Activated naive CD4-positive, alpha-beta T cell treated with anti-CD3 and anti-CD28 coated beads for 36 hours (primary cell): ENCODE results near the gene PPP1CB. TPM values are rescaled to one million over a fixed set of nuclear protein-coding genes. Genes with fewer than 3 reads are reported as not detected.
"Not testable (repeated sequence)": the region's sequence is repeated elsewhere in the genome, so short reads cannot be mapped to it uniquely, and the experiment has no call there.

Source experiments
- CTCF ChIA-PET: fragments of 350-600 bp; sonication (Branson Sonifier 250); formaldehyde crosslinking; loops from one replicate; lab custom pipeline; 2021; ENCODE audit warnings: antibody characterized with exemption; lab: Charles Lee
- DNase-seq: peaks from one replicate; pipeline ENCODE4 v3.0.0-alpha.2; 2020
- H3K27ac Mint-ChIP-seq: one replicate; pipeline ENCODE4 v1.8.0; 2021; ENCODE audit warnings: mild to moderate bottlenecking, mixed read lengths
- H3K27me3 Mint-ChIP-seq: one replicate; pipeline ENCODE4 v1.8.0; 2021; ENCODE audit warnings: low read depth, mixed read lengths
- H3K36me3 Mint-ChIP-seq: one replicate; pipeline ENCODE4 v1.8.0; 2021; ENCODE audit warnings: low read depth, mixed read lengths
- H3K4me1 Mint-ChIP-seq: one replicate; pipeline ENCODE4 v1.8.0; 2021; ENCODE audit warnings: low read depth, mixed read lengths
- H3K4me3 Mint-ChIP-seq: one replicate; pipeline ENCODE4 v1.8.0; 2021; ENCODE audit warnings: mild to moderate bottlenecking, moderate library complexity, mixed read lengths
- H3K9me3 Mint-ChIP-seq: one replicate; pipeline ENCODE4 v1.8.0; 2021; ENCODE audit warnings: mixed read lengths
- intact Hi-C: fragments of 100-400 bp; cut with micrococcal nuclease; formaldehyde crosslinking; loops from one replicate; pipeline ENCODE4 v1.15.1; 2023
- total RNA-seq, 2 experiments: library from RNA; stranded (reverse); gene quantifications; one replicate each; pipeline ENCODE4 v1.2.3, GENCODE V29; 2021

The PPP1CB gene
- total RNA-seq, 2 experiments from 2014 or later = 235 to 239 TPM

DNA sequence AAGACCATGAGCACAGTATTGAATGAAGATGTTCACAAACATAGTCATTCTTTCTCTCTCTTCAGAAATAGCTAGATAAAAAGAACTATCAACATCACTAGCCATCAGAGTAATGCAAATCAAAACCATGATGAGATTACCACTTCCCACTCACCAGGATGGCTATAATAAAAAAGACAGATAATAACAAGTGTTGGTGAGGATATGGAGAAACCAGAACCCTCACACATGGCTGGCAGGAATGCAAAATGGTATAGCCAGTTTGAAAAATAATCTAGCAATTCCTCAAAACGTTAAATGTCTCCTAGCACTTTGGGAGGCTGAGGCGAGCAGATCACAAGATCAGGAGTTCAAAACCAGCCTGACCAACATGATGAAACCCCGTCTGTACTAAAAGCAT lies 31.3 kb upstream of the PPP1CB start:
- H3K4me1 Mint-ChIP-seq = peaks cover 14% of the 10 kb centered on the region
- no peak overlapping the region for H3K4me3 Mint-ChIP-seq
- intact Hi-C loops = no loop called here
- no peaks in the 10 kb centered on the region for H3K9me3 Mint-ChIP-seq
- H3K27me3 Mint-ChIP-seq = no peaks in the 10 kb centered on the region
- DNase-seq = no peak
- no peaks in the 10 kb centered on the region for H3K36me3 Mint-ChIP-seq
- CTCF ChIA-PET = interaction anchor here (1.7 kb wide), 1 partner anchor 126 kb away, joined by 4 read pairs; no protein-coding TSS in a partner anchor
- H3K27ac Mint-ChIP-seq = no peak overlapping the region

DNA sequence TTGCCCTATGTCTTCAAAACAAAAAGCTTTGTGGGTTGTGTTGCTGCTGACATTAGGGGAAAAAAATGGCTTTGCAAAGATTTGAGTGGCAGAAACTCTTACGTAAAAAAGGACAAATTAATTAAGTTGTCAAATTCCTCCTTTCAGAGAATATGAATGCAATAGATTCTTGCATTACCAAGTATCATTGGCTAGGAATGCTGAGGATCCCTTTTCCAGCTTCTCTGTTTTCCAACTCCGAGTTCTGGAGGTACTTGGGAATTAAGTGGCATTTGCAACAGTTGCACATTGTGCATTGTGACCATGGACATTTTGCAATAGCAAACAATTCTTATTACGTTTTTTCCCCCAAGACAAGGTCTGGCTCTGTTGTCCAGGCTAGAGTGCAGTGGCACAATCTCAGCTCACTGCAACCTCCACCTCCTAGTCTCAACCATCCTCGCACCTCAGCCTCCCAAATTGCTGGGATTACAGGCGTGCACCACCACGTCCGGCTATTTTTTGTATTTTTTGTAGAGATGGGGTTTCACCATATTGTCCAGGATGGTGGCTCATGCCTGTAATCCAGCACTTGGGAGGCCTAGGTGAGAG lies 29.9 kb upstream of the PPP1CB start:
- CTCF ChIA-PET = interaction anchor here (0.8 to 1.7 kb wide), 2 partner anchors 26 to 127 kb away, joined by 3 to 4 read pairs; no protein-coding TSS in a partner anchor
- no peaks in the 10 kb centered on the region for H3K9me3 Mint-ChIP-seq
- H3K4me1 Mint-ChIP-seq = peaks cover 5% of the 10 kb centered on the region
- no peaks in the 10 kb centered on the region for H3K36me3 Mint-ChIP-seq
- H3K27ac Mint-ChIP-seq = no peak overlapping the region
- no peak overlapping the region for H3K4me3 Mint-ChIP-seq
- DNase-seq = no peak
- intact Hi-C loops = no loop called here
- no peaks in the 10 kb centered on the region for H3K27me3 Mint-ChIP-seq

DNA sequence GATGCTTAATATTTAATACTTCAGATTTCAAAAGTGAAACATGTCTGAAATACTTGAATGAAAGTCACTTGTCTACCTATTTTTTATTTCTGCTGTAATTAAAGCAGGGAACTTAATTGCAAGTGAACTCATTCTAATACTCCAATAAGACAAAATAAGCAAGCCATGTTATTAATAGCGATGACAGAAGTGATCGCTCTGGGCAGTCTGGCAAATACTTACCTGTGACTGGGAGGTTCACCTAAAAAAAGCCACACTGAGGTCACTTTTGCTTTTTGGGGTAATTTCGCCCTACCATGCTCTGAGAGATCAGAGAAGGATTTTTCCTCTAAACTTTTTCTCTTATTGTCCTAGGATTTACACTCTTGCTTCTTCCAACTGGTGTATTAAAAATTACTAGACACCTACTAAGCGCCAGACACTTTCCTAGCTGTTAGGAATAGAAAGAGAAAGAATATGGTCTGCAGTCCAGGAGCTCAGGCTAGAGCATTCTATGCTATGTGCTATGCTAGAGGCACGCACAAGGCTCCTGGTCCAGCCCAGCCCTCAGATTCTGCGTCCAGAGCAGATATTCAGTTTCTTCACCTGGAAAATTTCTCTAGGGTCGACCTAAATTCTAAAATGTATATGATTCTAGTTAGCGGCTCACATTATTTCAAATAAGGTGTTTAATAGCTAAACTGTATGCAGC lies 26.5 kb upstream of the PPP1CB start:
- H3K36me3 Mint-ChIP-seq = no peaks in the 10 kb centered on the region
- H3K27me3 Mint-ChIP-seq = no peaks in the 10 kb centered on the region
- no peaks in the 10 kb centered on the region for H3K9me3 Mint-ChIP-seq
- peaks cover 5% of the 10 kb centered on the region for H3K4me1 Mint-ChIP-seq
- DNase-seq = no peak
- CTCF ChIA-PET = interaction anchor here (1.0 kb wide), 1 partner anchor 95 kb away, joined by 3 read pairs; no protein-coding TSS in a partner anchor
- no peak overlapping the region for H3K4me3 Mint-ChIP-seq
- no peak overlapping the region for H3K27ac Mint-ChIP-seq
- intact Hi-C loops = no loop called here

- Mint-ChIP-seq H3K36me3 (no peaks in the 10 kb centered on the region), H3K4me3 (no peak overlapping the region), H3K27me3 (no peaks in the 10 kb centered on the region), H3K27ac (no peak overlapping the region), H3K4me1 (peaks cover 11% of the 10 kb centered on the region), H3K9me3 (no peaks in the 10 kb centered on the region)
- CTCF ChIA-PET = interaction anchor here (1.2 to 1.4 kb wide), 2 partner anchors 15 to 132 kb away, joined by 4 to 5 read pairs; no protein-coding TSS in a partner anchor
- no peak for DNase-seq
- intact Hi-C loops = no loop called here
Observed at GRCh38 chr2:28726177-28726576, 25.5 kb upstream of the PPP1CB start.

DNA sequence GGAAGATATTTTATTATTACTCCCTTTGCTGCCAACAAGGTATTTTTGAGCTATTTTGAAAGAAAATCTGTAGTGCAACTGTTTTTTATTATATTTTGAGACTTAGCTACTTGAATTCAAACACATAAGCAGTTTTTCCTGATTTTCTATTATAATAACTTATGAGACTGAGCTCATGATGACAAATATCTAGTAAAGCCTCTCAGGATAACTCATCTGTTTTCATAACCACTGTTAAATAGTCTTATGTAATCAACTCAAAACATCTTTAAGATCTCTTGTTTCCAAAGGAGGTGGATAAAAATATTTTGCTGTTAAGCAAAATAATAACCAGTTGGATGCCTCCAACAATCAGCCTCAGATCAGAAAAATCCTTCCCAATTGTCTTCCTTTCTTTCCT lies 21.9 kb upstream of the PPP1CB start:
- no peaks in the 10 kb centered on the region for H3K36me3 Mint-ChIP-seq
- no peak overlapping the region for H3K27ac Mint-ChIP-seq
- intact Hi-C loops = no loop called here
- H3K9me3 Mint-ChIP-seq = no peaks in the 10 kb centered on the region
- H3K4me1 Mint-ChIP-seq = peaks cover 12% of the 10 kb centered on the region
- CTCF ChIA-PET = interaction anchor here (0.7 to 1.0 kb wide), 3 partner anchors 20 to 91 kb away, joined by 3 to 4 read pairs (median 3); no protein-coding TSS in a partner anchor
- no peak for DNase-seq
- H3K4me3 Mint-ChIP-seq = no peak overlapping the region
- no peaks in the 10 kb centered on the region for H3K27me3 Mint-ChIP-seq

GRCh38 chr2:28730641-28731146 lies 20.9 kb upstream of the PPP1CB start:
- Mint-ChIP-seq H3K27me3 (no peaks in the 10 kb centered on the region), H3K9me3 (no peaks in the 10 kb centered on the region), H3K27ac (no peak overlapping the region), H3K4me3 (no peak overlapping the region), H3K4me1 (peaks cover 12% of the 10 kb centered on the region), H3K36me3 (no peaks in the 10 kb centered on the region)
- intact Hi-C loops = no loop called here
- no peak for DNase-seq
- CTCF ChIA-PET = interaction anchor here (0.7 to 0.8 kb wide), 2 partner anchors 8 to 1047 kb away, joined by 3 to 5 read pairs; no protein-coding TSS in a partner anchor

DNA sequence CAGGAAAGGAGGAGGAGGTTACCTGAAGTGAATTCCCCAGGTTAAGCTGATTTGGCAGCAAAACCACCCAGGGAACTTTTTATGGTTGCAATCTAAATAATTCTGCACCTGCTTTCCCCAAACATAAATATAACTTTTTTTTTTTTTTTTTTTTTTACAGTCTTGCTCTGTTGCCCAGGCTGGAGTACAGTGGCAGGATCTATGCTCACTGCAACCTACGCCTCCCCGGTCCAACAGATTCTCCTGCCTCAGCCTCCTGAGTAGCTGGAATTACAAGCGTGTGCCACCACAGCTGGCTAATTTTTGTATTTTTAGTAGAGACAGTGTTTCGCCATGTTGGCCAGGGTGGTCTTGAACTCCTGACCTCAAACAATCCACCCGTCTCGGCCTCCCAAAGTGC lies 16.1 kb upstream of the PPP1CB start:
- CTCF ChIA-PET = no interaction called here

GRCh38 chr2:28736034-28736433 lies 15.6 kb upstream of the PPP1CB start:
- intact Hi-C loops = no loop called here
- no peak for DNase-seq
- Mint-ChIP-seq H3K27ac (no peak overlapping the region), H3K36me3 (no peaks in the 10 kb centered on the region), H3K9me3 (no peaks in the 10 kb centered on the region), H3K4me3 (no peak overlapping the region), H3K4me1 (peaks cover 2% of the 10 kb centered on the region), H3K27me3 (no peaks in the 10 kb centered on the region)
- CTCF ChIA-PET = no interaction called here

More for the DNA sequence above, 16.1 kb upstream of the PPP1CB start:
- H3K4me3 Mint-ChIP-seq = no peak overlapping the region
- no peaks in the 10 kb centered on the region for H3K9me3 Mint-ChIP-seq
- no peak for DNase-seq
- no peaks in the 10 kb centered on the region for H3K27me3 Mint-ChIP-seq
- H3K4me1 Mint-ChIP-seq = peaks cover 4% of the 10 kb centered on the region
- H3K27ac Mint-ChIP-seq = no peak overlapping the region
- intact Hi-C loops = no loop called here
- H3K36me3 Mint-ChIP-seq = no peaks in the 10 kb centered on the region

DNA sequence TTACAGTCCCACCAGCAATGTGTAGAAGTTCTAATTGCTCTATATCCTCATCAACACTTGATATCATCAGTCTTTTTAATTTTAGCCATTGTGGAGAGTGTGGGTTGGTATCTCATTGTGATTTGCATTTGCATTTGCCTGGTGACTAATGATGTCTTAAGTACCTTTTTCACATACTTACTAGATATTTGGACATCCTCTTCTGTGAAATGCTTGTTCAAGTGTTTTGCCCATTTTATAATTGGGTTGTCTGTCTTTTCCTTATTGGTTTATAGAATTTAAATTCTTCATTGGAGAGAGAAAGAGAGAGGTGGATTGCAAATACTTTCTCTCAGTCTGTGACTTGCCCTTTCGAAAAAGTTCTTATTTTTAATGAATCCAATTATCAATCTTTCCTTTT lies 14.0 kb upstream of the PPP1CB start:
- no peaks in the 10 kb centered on the region for H3K4me1 Mint-ChIP-seq
- no peaks in the 10 kb centered on the region for H3K27me3 Mint-ChIP-seq
- no peak overlapping the region for H3K4me3 Mint-ChIP-seq
- intact Hi-C loops = no loop called here
- no peaks in the 10 kb centered on the region for H3K9me3 Mint-ChIP-seq
- no peaks in the 10 kb centered on the region for H3K36me3 Mint-ChIP-seq
- no peak for DNase-seq
- CTCF ChIA-PET = interaction anchor here (0.7 kb wide), 1 partner anchor 143 kb away, joined by 3 read pairs; no protein-coding TSS in a partner anchor
- no peak overlapping the region for H3K27ac Mint-ChIP-seq

DNA sequence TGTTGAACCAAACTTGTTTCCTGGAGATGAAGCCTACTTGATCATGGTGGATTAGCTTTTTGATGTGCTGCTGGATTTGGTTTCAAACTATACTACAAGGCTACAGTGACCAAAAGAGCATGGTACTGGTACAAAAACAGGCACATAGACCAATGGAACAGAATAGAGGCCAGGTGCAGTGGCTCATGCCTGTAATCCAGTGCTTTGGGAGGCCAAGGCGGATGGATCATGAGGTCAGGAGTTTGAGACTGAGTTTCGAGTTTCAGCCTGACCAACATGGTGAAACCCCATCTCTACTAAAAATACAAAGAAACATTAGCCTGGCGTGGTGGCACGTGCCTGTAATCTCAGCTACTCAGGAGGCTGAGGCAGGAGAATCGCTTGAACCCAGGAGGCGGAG lies 9.0 kb upstream of the PPP1CB start:
- H3K4me1 Mint-ChIP-seq, H3K36me3 Mint-ChIP-seq, H3K27me3 Mint-ChIP-seq, H3K9me3 Mint-ChIP-seq, H3K4me3 Mint-ChIP-seq, DNase-seq, intact Hi-C loops, H3K27ac Mint-ChIP-seq: not testable (repeated sequence)
- CTCF ChIA-PET = interaction anchor here (2.0 kb wide), 1 partner anchor 16 kb away, joined by 5 read pairs; no protein-coding TSS in a partner anchor

DNA sequence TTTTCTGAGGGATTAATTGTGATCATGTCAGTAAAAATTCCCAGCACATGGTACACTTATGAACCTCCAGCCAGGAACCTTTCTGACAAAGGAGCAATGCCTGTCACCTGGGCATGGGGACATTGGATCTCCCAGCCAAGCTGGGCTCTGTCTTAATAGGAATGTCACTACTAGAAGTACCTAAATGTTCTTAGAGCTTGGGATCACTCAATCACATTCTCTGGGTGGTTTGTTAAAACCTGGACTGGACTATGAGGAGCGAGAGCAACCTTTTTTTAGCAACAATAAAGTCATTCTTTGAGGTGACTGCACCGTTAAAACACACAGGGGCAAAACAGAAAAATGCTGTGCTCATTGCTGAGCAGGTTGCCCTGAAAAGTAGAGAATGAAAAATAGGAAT lies 6.4 kb upstream of the PPP1CB start:
- no peak overlapping the region for H3K27ac Mint-ChIP-seq
- no peak overlapping the region for H3K4me3 Mint-ChIP-seq
- H3K9me3 Mint-ChIP-seq = no peaks in the 10 kb centered on the region
- DNase-seq = no peak
- H3K36me3 Mint-ChIP-seq = peaks cover 2% of the 10 kb centered on the region
- no peaks in the 10 kb centered on the region for H3K27me3 Mint-ChIP-seq
- peaks cover 26% of the 10 kb centered on the region for H3K4me1 Mint-ChIP-seq
- CTCF ChIA-PET = interaction anchor here (0.5 to 1.5 kb wide), 2 partner anchors 11 to 150 kb away, joined by 3 to 5 read pairs; no protein-coding TSS in a partner anchor
- intact Hi-C loops = no loop called here

GRCh38 chr2:28745876-28746275 lies 5.8 kb upstream of the PPP1CB start:
- intact Hi-C loops = no loop called here
- H3K4me1 Mint-ChIP-seq = peaks cover 30% of the 10 kb centered on the region
- H3K9me3 Mint-ChIP-seq = no peaks in the 10 kb centered on the region
- no peak overlapping the region for H3K4me3 Mint-ChIP-seq
- CTCF ChIA-PET = interaction anchor here (0.7 to 1.5 kb wide), 2 partner anchors 37 to 151 kb away, joined by 4 to 5 read pairs; no protein-coding TSS in a partner anchor
- DNase-seq = no peak
- no peaks in the 10 kb centered on the region for H3K27me3 Mint-ChIP-seq
- H3K27ac Mint-ChIP-seq = no peak overlapping the region
- peaks cover 2% of the 10 kb centered on the region for H3K36me3 Mint-ChIP-seq
